VCaP (cell line): ENCODE data around the gene ANKRD34A.

Source experiments
- H3K27ac ChIP-seq: fragments of 450-650 bp; 2 replicates; pipeline ENCODE4 v1.5.1; 2017
- TF ChIP-seq, protein P1 (sequence below): fragments of 450-650 bp; conservative IDR thresholded peaks from 2 replicates; pipeline ENCODE4 v1.5.1; 2017; ENCODE audit warnings: mild to moderate bottlenecking, moderate library complexity

The ANKRD34A gene

DNA sequence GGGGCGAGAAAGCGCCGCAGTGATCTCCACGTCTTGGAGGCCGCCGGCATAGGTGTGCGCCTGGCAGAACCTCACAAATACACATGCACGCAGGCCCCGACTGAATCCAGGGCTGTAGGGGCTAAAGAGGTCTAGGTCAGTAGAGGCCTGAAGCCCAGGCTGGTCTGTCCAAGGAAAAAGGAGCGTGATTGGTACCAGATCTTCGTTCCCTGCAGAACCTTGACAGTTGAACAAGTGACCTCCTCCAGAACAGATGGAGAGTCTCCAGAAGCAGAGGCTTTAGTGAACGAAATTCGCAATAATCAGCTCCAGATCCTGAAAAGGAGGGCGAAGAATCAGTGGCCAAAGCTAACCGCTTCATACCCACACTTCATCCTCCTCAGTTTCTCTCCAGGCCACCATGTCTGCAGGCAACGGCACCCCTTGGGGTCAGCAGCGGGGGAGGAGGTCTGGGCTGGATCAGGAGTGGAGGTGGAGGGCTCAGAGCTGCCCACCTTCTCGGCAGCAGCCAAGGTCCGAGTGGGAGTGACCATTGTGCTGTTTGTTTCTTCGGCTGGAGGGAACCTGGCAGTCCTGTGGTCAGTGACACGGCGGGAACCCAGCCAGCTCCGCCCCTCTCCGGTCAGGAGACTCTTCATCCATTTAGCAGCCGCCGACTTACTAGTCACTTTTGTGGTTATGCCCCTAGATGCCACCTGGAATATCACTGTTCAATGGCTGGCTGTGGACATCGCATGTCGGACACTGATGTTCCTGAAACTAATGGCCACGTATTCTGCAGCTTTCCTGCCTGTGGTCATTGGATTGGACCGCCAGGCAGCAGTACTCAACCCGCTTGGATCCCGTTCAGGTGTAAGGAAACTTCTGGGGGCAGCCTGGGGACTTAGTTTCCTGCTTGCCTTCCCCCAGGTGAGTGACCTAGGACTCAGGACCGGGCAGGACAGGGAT, 45.1 kb downstream of the ANKRD34A start:
- peak overlapping the region; percentile 82 for H3K27ac ChIP-seq
- TF ChIP-seq, protein P1, sequence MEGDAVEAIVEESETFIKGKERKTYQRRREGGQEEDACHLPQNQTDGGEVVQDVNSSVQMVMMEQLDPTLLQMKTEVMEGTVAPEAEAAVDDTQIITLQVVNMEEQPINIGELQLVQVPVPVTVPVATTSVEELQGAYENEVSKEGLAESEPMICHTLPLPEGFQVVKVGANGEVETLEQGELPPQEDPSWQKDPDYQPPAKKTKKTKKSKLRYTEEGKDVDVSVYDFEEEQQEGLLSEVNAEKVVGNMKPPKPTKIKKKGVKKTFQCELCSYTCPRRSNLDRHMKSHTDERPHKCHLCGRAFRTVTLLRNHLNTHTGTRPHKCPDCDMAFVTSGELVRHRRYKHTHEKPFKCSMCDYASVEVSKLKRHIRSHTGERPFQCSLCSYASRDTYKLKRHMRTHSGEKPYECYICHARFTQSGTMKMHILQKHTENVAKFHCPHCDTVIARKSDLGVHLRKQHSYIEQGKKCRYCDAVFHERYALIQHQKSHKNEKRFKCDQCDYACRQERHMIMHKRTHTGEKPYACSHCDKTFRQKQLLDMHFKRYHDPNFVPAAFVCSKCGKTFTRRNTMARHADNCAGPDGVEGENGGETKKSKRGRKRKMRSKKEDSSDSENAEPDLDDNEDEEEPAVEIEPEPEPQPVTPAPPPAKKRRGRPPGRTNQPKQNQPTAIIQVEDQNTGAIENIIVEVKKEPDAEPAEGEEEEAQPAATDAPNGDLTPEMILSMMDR = 0 out of 2 replicates have a peak, but pooled peaks have one; percentile 7

DNA sequence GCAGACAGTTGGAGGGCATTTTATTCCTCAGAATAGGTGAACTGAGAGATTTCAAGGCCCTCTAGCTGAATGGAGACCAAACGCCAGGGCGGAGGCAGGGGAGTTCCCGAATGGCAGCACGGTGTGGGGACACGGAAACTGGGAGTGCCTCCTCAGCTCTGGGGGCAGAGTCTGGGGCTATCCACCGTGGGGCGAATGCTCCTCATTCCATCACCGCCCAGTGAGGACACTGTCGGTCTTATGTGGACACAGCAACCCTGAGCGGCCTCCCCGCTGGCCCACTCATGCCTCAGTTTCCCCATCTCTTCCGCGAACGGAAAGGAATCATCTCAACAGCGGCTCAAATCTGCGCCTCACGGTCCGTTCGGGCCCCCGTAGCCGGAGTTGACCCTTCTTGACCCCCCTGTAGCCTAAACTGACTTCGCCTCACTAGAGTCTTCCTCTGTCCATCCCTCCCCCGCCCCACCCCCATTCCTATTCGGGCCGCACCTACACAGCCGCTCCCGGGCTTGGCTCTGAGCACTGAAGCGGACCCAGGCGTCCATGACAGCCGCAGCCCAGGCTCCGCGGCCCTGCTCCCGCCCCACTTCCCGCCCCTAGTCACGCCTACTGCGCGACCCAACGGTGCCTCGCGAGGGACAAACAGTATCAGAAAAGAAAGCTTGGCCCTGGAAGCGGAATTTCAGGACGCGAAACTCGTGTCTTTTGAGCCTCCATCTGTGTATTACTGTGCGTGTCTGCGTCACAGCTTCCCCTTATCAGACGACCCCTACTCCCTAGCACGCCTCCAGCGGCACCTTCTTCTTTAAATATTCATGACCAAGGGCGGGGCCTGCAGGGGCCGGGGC, 46.0 kb downstream of the ANKRD34A start, which contains the start of gene PEX11B:
Gene PEX11B, minus strand, starts transcription at position 574 of the 848 bp plus-strand sequence. Its CDS starts 29 bp downstream, at position 545.
- TF ChIP-seq, protein P1 = no peak
- H3K27ac ChIP-seq = peak within 1 kb of the TSS; percentile 82

DNA sequence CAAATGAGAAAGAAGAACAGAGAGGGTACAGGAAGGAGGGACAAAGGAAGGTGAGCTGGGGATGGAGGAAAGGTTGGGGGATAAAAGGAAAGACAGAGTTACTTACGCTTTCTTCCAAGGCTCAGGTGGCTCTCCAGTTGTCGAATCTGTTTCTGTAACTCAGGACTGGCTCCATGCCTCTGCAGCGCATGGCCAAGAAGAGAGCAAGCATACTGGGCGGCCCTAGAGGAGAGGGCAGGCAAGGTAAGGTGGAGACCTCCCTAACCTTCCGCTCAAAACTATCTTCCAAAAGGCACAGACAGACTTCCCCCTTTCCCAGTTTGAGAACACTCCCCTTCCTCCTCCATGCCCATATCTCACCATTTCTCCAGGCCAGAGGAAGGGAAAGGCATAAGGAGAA, 46.8 kb downstream of the ANKRD34A start:
- TF ChIP-seq, protein P1 = no peak
- H3K27ac ChIP-seq = peak overlapping the region; percentile 82

DNA sequence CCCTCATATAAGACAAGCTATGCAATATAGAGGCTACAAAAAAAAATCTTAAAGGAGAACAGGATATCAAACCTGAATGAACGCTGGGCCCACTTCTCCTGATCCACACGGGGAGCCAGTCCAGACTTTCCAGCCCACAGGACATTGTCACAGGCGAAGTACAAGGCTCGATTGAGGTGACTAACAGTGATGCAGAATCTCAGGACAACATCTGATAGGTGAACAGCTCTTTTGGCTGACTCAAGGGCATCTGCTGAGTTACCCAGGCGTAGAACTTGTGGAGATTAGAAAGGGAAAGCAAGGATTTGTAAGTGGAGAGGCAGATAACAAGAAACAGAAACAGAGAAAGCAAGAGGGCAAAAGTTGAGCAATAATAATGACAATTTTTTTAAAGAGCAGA, 47.6 kb downstream of the ANKRD34A start:
- TF ChIP-seq, protein P1 = no peak
- H3K27ac ChIP-seq = no peak overlapping the region

DNA sequence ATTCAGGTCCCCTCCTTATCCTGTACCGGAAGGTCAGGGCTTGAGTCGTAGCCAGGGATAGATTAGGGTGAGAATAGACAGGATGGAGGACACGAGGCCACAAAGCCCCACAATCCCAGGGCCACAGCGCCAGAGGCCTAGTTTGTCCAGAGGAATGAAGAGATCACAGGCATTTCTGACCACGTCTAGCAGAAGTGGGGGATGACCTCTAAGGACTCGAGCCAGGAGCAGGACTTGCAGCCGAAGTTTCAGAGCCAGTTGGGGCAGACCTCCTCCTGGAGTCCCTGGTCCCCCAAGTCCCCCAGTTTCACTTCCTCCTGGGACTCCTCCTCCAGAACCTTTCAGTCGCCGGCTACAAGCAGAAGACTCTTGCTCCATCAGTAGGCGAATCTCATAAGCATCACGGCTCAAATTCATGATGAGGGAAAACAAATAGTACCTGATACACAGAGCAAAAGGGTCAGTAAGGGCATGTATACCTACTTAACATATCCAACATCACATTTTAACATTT, 52.2 kb downstream of the ANKRD34A start:
- TF ChIP-seq, protein P1 = no peak
- no peak overlapping the region for H3K27ac ChIP-seq
